HL-60 (cell line): ENCODE results near the gene TSHZ2.

Experiments used
- CTCF ChIP-seq: IDR thresholded peaks from one replicate; pipeline ENCODE4 v1.5.1; 2011; ENCODE audit warnings: low read length, control low read depth, inconsistent platforms; ENCODE audit not compliant: insufficient read depth
- GABPA ChIP-seq: IDR thresholded peaks from 2 replicates; pipeline ENCODE4 v1.6.1; 2012; ENCODE audit warnings: low read depth
- POLR2AphosphoS5 ChIP-seq: IDR thresholded peaks from 2 replicates; pipeline ENCODE4 v1.6.1; 2012; ENCODE audit warnings: low read depth
- REST ChIP-seq: IDR thresholded peaks from 2 replicates; pipeline ENCODE4 v1.6.1; 2012; ENCODE audit warnings: low read depth; ENCODE audit not compliant: insufficient replicate concordance
- SPI1 ChIP-seq: IDR thresholded peaks from 2 replicates; pipeline ENCODE4 v1.6.1; 2012; ENCODE audit warnings: low read depth, mild to moderate bottlenecking, borderline replicate concordance

- TF ChIP-seq CTCF (no peak), REST (no peak), POLR2AphosphoS5 (no peak), GABPA (no peak), SPI1 (no peak)
Measured at GRCh38 chr20:53126185-53126584, 154.0 kb downstream of the TSHZ2 start.
